HG02763 (cell line): ENCODE measurements around the gene SLC51A.
"Not testable (repeated sequence)": the region's sequence is repeated elsewhere in the genome, so short reads cannot be mapped to it uniquely, and the experiment has no call there.

ENCODE experiments used
- ATAC-seq: cut with Tn5 transposase; IDR thresholded peaks from one replicate; pipeline ENCODE4 v1.9.1; 2021; ENCODE audit warnings: mild to moderate bottlenecking, moderate library complexity; ENCODE audit not compliant: unreplicated experiment

The SLC51A gene

DNA sequence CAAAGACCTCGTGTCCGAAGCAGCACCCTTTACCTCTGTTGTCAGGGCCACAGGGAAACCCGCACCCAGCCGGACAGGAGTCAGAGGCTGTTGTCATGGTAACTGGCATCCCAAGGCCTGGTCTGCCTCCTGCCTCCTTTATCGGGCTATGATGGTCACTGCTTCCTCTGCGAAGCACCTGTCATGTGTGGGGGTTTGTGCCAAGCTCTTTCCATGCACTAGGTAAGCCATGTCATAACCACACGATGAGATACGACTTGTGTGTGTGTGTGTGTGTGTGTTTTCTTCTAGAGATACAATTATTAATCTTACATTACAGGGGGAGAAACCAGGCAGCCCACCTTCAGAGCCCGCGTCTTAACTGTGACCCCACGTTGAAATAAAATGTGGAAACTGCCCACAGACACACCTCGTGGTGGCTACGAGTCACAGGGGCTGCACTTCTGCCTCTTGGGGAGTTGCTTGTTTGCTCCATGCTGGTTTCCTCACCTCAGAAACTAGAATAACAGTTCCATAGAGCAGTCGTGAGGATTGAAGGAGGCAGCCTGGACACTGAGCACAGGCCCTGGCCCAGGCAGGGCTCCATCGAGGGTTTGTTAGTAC, 23.1 kb upstream of the SLC51A start:
- ATAC-seq, result no peak

DNA sequence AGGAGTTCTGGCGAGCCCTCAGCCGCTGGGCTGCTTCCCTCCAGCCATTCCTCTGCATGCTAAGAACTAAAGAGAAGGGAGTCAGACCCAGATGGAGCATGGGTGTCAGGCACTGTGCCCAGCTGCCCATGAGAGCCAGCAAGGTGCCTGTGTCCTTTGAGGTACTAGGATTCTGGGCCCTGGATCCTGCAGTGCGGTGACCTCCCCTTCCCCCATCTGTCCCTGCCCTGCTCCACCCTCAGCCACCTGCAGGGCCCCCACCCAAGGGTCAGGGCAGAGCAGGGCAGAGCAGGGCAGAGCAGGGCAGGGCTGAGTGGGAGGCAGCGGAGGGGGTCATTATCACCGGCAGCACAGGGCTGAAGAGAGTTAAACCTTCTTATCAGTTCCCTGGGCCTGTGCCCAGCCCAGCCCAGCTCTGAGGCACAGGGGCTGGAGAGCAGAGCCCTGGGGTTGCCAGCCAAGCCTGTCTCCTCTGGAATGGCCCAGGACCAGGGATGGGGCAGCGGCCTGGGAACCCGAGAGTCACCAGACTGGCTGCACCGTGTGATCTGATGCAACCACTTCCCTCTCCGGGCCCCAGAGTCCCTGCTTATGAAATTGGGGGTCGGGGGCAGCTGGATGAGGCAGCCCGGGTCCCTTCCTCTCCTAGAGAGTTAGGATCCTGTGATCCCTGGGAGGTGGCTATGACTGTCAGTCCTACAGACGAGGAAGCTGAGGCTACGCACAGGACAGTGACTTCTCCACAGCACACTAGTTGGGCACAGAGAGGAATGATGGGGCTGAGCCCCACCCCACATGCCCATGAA, 22.4 kb upstream of the SLC51A start:
- no peak for ATAC-seq

DNA sequence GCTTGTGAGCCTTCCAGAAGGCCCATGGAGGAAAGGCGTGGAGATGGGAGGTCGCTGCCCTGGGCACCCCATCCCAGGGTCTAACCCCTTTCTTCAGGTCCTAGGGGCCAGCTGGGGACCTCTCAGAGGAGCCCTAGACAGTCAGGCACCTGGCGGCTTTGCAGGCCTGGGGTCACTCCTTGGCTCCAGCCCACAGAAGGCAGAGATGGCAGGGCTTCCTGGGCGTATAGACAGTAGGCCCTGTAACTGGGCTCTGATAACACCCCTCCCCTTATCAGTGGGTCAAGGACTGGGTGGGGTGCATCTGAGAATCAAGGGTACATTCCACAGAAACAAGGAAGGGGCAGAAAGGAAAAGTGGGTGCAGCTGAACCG, 21.8 kb upstream of the SLC51A start:
- ATAC-seq, result no peak

DNA sequence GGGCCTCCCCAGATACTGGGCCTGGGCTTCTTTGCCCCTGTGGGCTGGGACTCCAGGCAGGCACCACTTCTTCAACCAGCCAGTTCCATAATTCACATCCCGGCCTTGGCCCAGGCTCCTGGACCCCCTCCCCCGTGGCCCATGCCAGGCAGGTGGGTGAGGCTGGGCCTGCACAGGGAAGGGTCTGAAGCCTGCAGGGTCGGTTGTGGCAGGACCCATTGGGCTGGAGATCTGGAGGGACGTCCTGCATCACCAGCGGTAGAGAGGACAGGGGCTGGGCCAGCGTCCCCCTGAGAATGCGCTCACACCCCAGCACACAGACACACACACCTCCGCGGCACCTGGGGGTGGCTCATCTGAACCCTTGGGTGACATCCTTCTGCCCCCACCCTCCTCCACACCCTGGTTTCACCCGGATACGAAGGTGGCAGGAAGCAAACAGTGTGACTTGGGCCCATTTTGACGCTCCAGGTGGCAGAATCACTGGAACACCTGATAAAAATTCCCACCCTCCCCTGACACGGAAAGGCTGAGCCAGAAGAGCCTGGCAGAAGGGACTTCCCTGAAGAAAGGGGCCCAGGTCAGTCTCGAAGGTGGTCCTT, 20.6 kb upstream of the SLC51A start:
- no peak for ATAC-seq

DNA sequence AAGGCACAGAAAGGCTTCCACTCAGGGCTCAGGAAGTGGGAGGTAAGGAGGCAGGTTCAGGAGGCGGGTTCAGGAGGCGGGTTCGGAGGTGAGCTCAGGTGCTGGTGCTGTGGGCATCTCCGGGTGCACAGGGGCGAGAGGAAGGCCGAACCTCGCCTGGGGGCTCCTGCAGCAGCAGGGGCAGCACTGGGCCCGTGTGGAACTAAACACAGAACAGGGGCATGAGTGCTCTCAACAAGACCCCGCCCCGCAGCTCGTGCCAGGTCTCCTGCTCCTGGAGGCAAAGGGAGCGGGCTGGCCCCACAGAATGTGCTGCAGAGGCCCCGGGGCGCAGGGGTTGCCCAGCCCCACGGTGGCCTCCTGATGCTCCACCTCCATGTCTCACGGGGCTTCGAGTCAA, 18.8 kb upstream of the SLC51A start:
- ATAC-seq, result no peak

DNA sequence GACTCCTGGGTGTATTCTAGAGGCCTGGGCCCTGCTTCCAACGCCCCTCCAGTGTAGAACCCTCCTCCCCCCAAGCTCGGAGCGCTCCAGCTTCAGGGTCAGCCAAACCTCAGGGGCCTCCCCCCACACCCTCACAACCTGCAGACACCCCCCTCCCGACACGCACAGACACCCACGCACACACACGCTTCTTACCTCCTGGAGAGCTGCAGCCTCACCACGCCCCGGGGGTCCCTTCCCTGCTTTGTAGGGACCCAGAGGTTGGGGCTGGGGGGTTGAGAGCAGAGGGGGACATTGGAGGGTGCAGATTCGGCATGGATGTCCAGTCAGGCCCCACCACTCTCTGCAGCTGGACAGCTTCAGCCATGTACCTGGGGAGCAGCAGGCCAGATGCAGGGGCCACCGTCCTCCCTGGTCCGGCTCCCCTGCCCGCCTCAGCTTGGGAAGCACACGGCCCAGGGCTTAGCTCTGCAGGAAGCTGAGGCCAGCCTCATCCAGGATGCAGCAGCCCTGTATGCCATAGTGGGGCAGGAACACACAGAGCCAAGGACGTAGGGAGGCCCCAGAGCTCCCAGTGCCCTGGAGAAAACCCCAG, 18.2 kb upstream of the SLC51A start:
- ATAC-seq, result no peak

DNA sequence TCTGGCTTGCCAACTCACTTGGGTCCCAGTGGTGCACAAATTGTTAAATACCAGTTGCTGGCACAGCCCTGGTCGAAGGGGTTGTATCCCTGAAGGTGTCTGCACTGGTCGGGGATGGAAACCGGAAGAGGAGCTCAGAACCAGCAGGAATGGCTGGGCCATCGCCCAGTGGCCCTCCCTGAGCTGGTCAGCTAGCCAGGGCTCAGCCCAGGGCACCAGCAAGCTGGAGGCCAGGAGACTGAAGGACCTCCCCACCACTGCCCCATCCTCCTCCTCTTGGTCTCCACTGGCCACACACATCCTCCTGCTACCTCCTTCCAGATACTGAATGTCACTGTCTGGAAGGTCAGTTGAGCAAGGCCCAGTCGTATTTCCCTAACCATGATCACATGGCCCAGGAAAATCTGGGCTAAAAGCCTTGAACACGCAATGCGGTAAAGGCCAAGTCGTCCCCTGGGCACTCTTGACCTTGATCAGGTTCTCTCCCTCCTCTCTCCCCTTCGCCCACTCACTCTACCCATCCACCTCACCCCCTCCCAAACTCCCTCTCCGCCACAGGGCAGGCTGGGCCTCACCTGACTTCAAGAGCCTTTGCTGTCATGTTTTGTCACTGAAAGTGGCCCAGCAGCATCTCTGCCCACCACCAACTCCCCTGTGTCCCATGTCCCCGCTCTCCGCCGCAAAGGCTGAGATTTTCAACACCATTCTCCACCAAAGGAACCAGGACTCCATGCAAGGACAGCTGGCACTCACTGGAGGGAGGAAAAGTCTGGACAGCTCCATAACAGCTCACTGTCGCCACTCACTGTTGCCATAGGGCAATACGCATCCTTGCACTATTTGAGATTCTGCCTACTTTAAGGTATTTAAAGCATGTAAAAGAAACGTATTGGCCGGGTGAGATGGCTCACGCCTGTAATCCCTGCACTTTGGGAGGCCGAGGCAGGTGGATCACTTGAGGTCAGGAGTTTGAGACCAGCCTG, 17.3 kb upstream of the SLC51A start:
- ATAC-seq, result no peak

DNA sequence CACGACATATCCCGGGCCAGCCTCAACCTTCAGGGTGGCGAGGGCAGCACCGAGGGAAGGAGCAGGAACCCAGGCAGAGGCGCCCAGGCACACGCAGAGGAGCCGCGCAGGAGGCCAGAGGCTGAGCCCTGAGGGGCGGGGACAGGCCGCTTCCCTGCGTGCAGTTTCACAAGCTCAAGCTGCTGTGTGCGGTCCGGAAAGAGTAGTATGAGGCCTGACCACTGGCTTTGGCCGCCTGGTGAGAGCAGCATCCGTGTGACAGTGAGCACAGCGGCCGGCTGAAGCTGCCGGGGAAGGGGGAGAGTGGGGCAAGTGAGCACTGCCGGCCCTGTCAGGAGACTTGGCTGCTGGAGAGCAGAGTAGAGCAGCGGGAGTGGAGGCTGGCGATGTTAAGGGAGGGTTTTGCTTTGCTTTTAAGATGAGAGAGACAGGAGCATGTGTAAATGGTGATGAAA, 13.8 kb upstream of the SLC51A start:
- no peak for ATAC-seq

DNA sequence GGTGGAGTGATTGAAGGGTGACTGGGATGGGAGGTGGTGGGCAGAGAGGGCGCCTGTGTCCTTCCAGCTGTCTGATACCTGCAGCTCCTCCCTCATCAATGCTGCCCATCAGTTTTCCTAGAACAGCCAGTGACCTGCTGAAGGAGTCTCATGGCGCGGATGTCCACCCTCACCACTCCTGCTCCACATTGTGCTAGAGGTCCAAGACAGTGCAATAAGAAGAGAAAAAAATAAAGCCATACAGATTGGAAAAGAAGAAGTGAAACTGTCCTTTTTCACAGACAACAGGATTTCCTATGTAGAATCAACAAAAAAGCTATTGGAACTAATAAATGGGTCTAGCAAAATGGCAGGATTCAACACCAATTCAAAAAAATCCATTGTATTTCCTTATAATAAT, 12.5 kb upstream of the SLC51A start:
- no peak for ATAC-seq

DNA sequence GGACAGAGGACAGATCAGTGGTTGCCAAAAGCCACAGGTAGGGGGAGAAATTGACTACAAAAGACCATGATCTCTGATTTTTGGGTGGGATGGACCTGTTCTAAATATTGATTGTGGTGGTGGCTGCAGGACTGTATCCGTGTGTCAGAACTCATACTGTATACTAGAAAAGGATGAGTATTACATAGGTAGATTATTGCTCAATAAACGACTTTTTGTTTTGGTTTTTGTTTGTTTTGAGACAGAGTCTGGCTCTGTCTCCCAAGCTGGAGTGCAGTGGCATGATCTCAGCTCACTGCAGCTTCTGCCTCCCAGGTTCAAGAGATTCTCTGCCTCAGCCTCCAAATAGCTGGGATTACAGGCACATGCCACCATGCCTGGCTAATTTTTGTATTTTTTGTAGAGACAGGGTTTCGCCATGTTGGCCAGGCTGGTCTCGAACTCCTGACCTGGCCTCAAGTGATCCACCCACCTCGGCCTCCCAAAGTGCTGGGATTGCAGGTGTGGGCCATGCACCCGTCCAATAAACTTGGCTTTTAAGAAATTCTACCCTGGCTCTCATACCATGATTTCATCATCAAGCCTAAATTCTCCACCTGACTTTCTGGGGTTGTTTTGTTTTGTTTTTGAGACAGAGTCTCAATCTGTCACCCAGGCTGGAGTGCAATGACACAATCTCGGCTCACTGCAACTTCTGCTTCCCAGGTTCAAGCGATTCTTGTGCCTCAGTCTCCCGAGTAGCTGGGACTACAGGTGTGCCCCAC, 10.7 kb upstream of the SLC51A start:
- not testable (repeated sequence) for ATAC-seq

DNA sequence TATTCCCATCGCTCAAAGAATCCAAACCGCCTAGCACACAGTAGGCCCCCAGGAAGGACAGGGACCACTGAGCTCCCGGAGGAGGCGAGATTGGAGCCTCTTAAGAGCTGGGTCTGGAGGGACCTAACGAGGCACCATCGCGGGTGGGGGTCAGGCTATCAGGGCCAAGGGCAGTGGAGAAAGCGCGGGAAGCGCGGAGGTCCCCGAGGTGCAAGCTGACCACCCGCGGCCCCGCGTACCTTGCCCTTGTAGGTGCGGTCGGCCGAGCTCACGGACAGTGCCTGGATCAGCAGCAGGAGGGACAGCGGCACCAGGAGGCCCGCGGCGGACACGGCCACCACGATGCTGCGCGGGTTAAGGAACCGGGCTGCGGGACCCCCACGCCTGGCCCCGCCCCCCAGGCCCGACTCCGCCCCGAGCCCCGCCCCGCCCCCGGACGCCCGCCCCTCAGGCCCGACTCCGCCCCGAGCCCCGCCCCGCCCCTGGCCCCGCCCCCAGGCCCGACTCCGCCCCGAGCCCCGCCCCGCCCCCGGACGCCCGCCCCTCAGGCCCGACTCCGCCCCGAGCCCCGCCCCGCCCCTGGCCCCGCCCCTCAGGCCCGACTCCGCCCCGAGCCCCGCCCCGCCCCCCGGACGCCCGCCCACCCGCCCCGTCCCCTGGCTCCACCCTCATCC, 9.0 kb upstream of the SLC51A start:
- ATAC-seq, result no peak

DNA sequence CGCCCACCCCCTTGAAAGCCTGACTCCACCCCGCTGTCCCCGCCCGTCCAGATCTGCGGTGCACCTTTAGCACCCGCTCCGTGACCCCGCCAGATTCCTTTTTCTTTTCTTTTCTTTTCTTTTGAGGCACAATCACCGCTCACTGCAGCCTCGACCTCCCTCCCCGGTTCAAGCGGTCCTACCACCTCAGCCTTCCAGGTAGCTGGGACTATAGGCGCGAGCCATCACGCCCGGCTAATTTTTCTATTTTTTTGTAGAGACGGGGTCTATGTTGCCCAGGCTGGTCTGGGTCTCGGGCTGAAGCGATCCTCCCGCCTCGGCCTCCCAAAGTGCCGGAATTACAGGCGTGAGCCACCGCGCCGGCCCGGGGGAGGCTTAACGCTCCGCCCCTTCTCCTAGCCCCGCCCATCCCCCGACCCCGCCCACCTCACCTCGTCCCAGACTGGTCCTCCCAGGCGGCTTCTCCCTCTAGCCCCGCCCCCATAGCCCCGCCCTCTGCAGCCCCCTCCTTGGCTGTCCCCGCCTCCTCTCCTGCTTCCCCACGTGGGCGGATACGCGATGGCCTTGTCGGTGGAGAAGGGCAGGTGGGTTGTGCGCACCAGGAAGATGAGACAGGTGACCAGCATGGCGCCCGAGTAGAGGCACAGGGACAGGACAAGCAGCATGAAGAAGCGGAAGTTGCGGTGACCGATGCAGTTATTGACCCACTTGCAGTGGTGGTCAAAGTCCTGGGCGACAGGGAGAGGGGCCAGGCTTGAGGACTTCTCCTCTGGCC, 8.3 kb upstream of the SLC51A start:
- ATAC-seq, result no peak

DNA sequence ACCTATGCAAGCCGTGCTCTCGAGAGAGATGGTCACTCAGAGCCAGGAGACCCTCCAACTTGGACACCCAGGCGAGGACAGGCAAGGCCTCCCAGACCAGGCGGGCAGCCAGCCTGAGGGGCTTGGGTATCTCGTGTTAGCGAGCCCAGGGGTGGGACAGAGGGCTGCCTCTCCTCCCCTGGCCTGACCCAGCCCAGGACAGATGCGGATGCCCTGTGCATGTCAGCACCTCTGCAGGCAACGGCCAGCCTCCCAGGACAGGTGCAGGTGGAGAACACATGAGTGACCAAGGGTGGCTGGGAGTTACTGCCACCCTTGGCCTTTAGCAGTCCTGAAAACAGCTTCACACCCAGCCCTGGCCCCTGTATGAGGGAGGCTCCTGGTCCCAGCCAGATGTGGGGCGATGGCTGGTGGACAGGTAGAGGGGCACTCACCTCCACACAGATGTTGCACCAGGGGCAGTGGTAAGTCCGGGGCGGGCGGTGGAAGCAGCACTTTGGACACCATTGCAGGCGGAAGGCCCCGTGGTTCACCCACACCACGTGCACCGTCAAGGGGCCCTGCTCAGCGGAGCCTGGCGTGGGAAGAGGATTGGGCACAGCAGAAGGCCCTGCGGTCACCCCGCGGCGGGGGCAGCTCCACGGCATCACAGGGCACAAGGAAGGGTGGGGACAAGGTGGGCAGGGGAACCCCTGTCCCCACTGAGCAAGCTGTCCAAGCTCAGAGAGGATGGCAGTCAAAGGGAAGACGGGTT, 7.2 kb upstream of the SLC51A start:
- ATAC-seq, result no peak

DNA sequence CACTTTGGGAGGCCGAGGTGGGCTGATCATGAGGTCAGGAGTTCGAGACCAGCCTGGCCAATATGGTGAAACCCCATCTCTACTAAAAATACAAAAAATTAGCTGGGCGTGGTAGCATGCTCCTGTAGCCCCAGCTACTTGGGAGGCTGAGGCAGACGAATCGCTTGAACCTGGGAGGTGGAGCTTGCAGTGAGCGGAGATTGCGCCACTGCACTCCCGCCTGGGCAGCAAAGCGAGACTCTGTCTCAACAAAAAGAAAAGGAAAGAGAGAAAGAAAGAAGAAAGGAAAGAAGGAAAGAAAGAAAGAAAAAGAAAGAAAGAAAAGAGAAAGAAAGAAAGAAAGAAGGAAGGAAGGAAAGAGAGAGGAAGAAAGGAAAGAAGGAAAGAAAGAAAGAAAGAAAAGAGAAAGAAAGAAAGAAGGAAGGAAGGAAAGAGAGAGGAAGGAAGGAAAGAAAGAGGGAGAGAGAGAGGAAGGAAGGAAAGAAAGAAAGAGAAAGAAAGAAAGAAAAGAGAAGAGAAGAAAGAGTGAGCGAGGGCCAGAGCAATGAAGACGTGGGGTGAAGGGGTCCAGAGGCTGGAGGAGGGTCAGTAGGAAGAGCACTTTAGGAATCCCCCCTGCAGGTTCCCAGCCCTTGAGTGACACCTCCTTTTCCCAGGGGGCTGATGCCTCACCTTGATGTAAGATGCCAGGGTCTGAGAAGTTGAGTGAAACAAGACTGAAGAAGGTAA, 6.2 kb upstream of the SLC51A start:
- not testable (repeated sequence) for ATAC-seq

DNA sequence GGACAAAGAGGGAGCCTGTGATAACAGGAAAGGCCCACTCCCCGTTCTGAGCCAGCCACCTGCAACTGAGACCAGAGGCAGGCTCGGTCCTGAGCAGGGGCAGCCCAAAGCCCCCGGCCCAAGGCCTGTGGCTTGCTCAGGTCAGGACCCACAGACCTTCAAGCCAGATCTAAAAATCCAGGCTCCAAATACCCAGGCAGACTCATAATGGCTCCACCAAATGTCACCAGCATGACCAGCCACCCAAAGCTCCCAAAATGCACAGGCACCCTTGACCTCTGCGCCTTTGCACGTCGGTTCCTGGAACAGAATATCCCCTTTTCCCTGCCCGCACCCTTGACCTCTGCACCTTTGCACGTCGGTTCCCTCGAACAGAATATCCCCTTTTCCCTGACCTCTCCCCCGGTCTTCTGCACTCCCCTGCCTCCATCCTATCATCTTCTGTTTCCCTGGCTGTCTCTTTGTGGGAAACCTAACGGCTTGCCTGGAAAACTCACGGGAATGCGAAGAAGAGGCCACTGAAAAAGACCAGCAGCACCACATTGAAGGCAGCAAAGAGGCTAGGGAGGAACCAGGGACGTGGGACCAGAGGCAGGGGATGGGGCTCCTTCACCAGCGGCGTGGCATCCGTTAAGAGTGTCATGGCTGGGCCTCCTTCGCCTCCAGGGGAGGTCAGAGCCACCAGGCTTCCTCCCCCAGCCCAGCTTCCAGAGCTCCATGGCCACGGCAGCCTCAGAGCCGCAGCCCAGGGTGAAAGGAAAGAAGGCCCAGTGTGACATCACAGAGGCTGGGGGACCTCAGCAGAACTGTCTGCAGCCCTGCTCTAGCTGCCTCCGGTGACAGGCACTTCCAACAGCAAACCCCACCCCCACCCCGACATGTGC, 5.4 kb upstream of the SLC51A start, which contains the start of gene ZDHHC19:
Gene ZDHHC19, minus strand, starts transcription at position 728 of the 884 bp plus-strand sequence. Its CDS starts 85 bp downstream, at position 643.
- ATAC-seq, result no peak

DNA sequence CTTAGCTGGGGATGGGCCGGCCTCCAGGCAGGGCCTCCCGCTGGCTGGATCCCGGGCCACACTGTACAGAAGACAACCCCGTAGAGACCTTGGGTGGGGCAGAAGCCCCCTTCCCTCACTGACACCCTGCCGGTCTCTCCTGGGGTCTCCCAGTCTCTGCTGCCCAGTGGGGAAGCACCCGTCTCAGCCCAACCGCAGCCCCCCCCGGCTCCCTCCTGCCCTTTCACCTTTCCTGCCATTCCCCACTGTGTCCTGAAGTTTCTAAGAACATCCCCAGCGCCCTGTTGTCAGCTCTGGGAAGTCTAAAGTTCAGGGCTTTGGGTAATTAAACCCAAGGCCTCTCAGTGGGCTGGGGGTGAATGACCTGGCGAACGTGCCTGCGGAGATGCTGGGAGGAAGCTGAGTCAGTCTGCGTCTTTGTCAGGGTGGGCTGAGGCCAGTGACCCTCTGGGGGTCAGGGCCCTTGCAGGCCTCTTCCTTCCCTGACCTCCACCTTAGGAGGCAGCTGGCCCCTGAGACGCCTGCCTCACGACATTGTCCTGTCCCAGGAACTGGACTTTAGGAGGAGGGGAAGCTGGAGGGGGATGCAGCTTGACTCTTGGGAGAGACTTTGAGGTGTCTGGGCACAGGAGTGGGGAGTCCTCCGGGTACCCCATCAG, 1.4 kb upstream of the SLC51A start:
- ATAC-seq, result no peak
